OCI-LY7 (cell line): ENCODE data around the gene SH2B2. TPM values are rescaled to one million over a fixed set of nuclear protein-coding genes. Genes with fewer than 3 reads are reported as not detected.

ENCODE experiments used
- BruUV-seq: library from RNA; stranded (reverse); fragments of 400-500 nt; replicated peaks from 2 replicates; lab custom pipeline; 2021; lab: Mats Ljungman, UMichigan
- CTCF ChIA-PET: fragments of 300-600 bp; sonication (Branson Sonifier 250); formaldehyde crosslinking; loops from one replicate; lab custom pipeline; 2022; ENCODE audit warnings: antibody characterized with exemption; ENCODE audit not compliant: unreplicated experiment; lab: Charles Lee
- POLR2A ChIA-PET: fragments of 300-600 bp; sonication (Branson Sonifier 250); formaldehyde crosslinking; loops from one replicate; lab custom pipeline; 2022; ENCODE audit warnings: antibody characterized with exemption; lab: Charles Lee
- DNase-seq: peaks from one replicate; pipeline ENCODE4 v3.0.0-alpha.2; 2015; ENCODE audit warnings: low spot score
- H2AFZ ChIP-seq: fragments of 200-600 bp; sonication (generic), shearing (Covaris generic); 2 replicates; pipeline ENCODE4 v1.6.1; 2014; ENCODE audit warnings: mild to moderate bottlenecking, antibody characterized with exemption, low read length, moderate library complexity
- H3K27ac ChIP-seq: fragments of 200-600 bp; sonication (generic); 2 replicates; pipeline ENCODE4 v1.5.1; 2014; ENCODE audit warnings: mixed run types, low read depth, mild to moderate bottlenecking, moderate library complexity, low read length, inconsistent platforms; ENCODE audit not compliant: poor library complexity, severe bottlenecking
- H3K36me3 ChIP-seq: fragments of 200-600 bp; sonication (generic); 2 replicates; pipeline ENCODE4 v1.6.1; 2014; ENCODE audit warnings: mild to moderate bottlenecking, antibody characterized with exemption, low read length, moderate library complexity, mixed read lengths; ENCODE audit not compliant: insufficient read depth
- H3K4me1 ChIP-seq: fragments of 200-600 bp; sonication (generic); 2 replicates; pipeline ENCODE4 v1.5.1; 2014; ENCODE audit warnings: mild to moderate bottlenecking, low read length; ENCODE audit not compliant: insufficient read depth, poor library complexity, severe bottlenecking
- H3K4me2 ChIP-seq: fragments of 200-600 bp; sonication (generic); 2 replicates; pipeline ENCODE4 v1.6.1; 2014; ENCODE audit warnings: mild to moderate bottlenecking, low read length
- H3K4me3 ChIP-seq: fragments of 200-600 bp; sonication (generic); 2 replicates; pipeline ENCODE4 v1.5.1; 2014; ENCODE audit warnings: mild to moderate bottlenecking, low read depth, low read length; ENCODE audit not compliant: poor library complexity, severe bottlenecking
- H3K79me2 ChIP-seq: fragments of 200-600 bp; sonication (generic); 2 replicates; pipeline ENCODE4 v1.6.1; 2016; ENCODE audit warnings: low read depth, mild to moderate bottlenecking, low read length, moderate library complexity, mixed read lengths; ENCODE audit not compliant: insufficient read depth
- H3K9me2 ChIP-seq: fragments of 200-600 bp; sonication (generic); 2 replicates; pipeline ENCODE4 v1.6.1; 2016; ENCODE audit warnings: mild to moderate bottlenecking, low read length, mixed read lengths; ENCODE audit not compliant: insufficient read depth
- H3K9me3 ChIP-seq: fragments of 200-600 bp; sonication (generic); 2 replicates; pipeline ENCODE4 v1.6.1; 2014; ENCODE audit warnings: mild to moderate bottlenecking, mixed run types, low read length, mixed read lengths
- H4K20me1 ChIP-seq: fragments of 200-600 bp; sonication (generic); 2 replicates; pipeline ENCODE4 v1.6.1; 2014; ENCODE audit warnings: mild to moderate bottlenecking, antibody characterized with exemption, low read length, moderate library complexity, mixed read lengths; ENCODE audit not compliant: insufficient read depth
- CTCF ChIP-seq: fragments of 200-600 bp; sonication (generic); conservative IDR thresholded peaks from 2 replicates; pipeline ENCODE4 v1.5.1; 2014; ENCODE audit warnings: mild to moderate bottlenecking, antibody characterized with exemption, low read length, moderate library complexity, mixed read lengths
- EZH2phosphoT487 ChIP-seq: fragments of 200-600 bp; sonication (generic); IDR thresholded peaks from 2 replicates; pipeline ENCODE4 v1.6.1; 2018; ENCODE audit warnings: low read depth, borderline replicate concordance, mild to moderate bottlenecking, mixed run types, antibody characterized with exemption, low read length, moderate library complexity, mixed read lengths
- intact Hi-C: fragments of 100-400 bp; cut with micrococcal nuclease; formaldehyde crosslinking; loops from one replicate; pipeline ENCODE4 v1.10.0; 2022; ENCODE audit not compliant: unreplicated experiment
- total RNA-seq, 2 experiments: library from RNA; depleted of rRNA in 1 of 2; stranded (reverse); fragments of >200 nt in 1 of 2; shearing (Covaris generic) in 1 of 2; gene quantifications; 2 replicates each; pipeline ENCODE4 v1.2.3, GENCODE V29; 2014 to 2022

Gene SH2B2
- total RNA-seq, 2 experiments from 2014 or later = 42.0 to 131 TPM

GRCh38 chr7:102317231-102318059 lies 30.8 kb downstream of the SH2B2 start:
- H3K9me3 ChIP-seq = no peaks in the 10 kb centered on the region
- no peaks in the 10 kb centered on the region for H3K79me2 ChIP-seq
- H3K36me3 ChIP-seq = peaks cover 97% of the 10 kb centered on the region
- H3K4me3 ChIP-seq = no peak overlapping the region
- no peak overlapping the region for H2AFZ ChIP-seq
- ChIA-PET POLR2A (no interaction called here), CTCF (interaction anchor here (0.8 kb wide), 1 partner anchor 14 kb away, joined by 5 read pairs; no protein-coding TSS in a partner anchor)
- peaks cover 10% of the 10 kb centered on the region for H3K4me1 ChIP-seq
- peak; percentile 54 for DNase-seq
- H3K4me2 ChIP-seq = peak overlapping the region; percentile 9; the same call in 1 of the 2 replicates
- peak overlapping the region; percentile 41 for H3K27ac ChIP-seq
- intact Hi-C loops = no loop called here
- no TSS peak for BruUV-seq
- no peaks in the 10 kb centered on the region for H3K9me2 ChIP-seq
- TF ChIP-seq CTCF (peak; percentile 61), EZH2phosphoT487 (no peak)
- no peaks in the 10 kb centered on the region for H4K20me1 ChIP-seq

- no TSS peak for BruUV-seq
- Histone ChIP-seq H2AFZ (no peak overlapping the region), H3K27ac (no peak overlapping the region), H3K36me3 (peaks cover 97% of the 10 kb centered on the region), H3K79me2 (no peaks in the 10 kb centered on the region), H3K4me2 (no peak overlapping the region), H3K9me2 (no peaks in the 10 kb centered on the region), H3K9me3 (no peaks in the 10 kb centered on the region), H4K20me1 (no peaks in the 10 kb centered on the region), H3K4me1 (peaks cover 6% of the 10 kb centered on the region), H3K4me3 (no peak overlapping the region)
- intact Hi-C loops = no loop called here
- no peak for DNase-seq
- CTCF ChIA-PET = no interaction called here
- TF ChIP-seq EZH2phosphoT487 (no peak), CTCF (no peak)
- POLR2A ChIA-PET = no interaction called here
Observed at GRCh38 chr7:102318482-102318971, 31.9 kb downstream of the SH2B2 start.
